Activated CD8-positive, alpha-beta memory T cell treated with anti-CD3 and anti-CD28 coated beads for 4 hours (primary cell): Measurements from ENCODE around the gene ZNF484.
"Not testable (repeated sequence)": the region's sequence is repeated elsewhere in the genome, so short reads cannot be mapped to it uniquely, and the experiment has no call there.

Experiments
- DNase-seq, 2 donors: peaks; one replicate each; pipeline ENCODE4 v3.0.0-alpha.2; 2020; ENCODE audit warnings: low read depth in 2 of 2

Gene ZNF484

GRCh38 chr9:92860867-92861266, 17.0 kb downstream of the ZNF484 start:
- DNase-seq = no peak

- DNase-seq = no peak
Observed at GRCh38 chr9:92857236-92857635, 20.6 kb downstream of the ZNF484 start.

DNA sequence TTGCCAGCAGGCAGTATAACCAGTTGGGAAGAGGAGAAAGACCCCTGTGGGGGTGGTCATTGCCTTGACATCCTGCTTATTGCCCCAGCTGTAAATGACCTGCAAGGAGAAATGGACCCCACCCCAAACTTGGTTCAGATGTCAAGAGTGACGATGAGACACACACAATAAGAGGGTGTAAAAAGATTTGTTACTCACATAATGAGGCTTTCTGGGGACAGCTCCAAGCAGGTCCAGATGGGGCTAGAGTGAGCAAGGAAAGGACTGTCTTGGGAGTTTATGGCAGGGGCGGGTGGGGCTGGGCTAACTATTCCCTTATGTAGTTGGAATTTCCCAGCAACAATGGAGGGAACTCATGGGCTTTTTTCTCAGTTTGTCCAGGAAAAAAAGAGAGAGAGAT, 24.1 kb downstream of the ZNF484 start:
- no peak for DNase-seq

DNA sequence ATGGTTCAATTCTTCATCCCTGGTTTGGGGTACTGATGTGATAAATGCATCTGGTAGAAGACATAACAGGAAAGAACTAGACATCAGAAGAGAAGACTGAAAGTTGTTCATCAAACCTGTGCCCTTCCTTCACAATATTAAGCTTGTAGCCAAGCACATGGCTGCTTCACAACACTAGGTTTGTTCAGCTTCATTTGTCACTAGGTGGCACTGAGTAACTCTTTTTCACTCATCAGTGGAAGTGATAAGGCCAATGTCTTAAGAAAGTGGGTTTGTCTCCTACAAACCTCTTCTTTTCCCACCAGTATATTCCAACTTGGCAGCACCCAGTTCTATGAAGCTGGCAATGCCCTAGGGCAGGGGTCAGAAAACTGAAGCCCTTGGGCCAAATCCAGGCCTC, 26.9 kb downstream of the ZNF484 start:
- DNase-seq = no peak

DNA sequence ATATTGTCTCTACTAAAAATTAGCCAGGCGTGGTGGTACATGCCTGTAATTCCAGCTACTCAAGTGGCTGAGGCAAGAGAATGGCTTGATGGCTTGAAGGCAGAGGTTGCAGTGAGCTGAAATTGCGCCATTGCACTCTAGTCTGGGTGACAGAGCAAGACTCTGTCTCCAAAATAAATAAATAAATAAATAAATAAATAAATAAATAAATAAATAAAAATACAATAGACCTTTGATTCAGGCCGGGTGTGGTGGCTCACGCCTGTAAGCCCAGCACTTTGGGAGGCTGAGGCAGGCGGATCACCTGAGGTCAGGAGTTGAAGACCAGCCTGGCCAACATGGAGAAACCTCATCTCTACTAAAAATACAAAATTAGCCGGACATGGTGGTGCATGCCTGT, 29.1 kb downstream of the ZNF484 start:
- DNase-seq = not testable (repeated sequence)

DNA sequence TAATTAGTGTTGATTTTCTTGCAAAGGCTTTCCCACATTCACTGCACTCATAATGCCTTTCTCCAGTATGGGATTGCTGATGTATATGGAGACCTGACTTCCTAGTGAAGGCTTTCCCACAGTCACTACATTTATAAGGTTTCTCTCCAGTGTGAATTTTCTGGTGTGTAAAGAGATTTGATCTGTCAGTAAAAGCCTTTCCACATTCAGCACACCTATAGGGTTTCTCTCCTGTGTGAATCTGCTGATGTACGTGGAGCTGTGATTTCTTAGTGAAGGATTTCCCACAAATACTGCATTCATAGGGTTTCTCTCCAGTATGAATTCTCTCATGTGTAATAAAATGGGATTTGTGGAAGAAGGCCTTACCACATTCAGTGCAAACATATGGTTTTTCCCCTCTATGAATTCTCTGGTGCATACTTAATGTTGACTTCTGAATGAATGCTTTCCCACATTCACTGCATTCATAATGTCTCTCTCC, 31.1 kb downstream of the ZNF484 start:
- DNase-seq = no peak

- DNase-seq = not testable (repeated sequence)
Observed at GRCh38 chr9:92838411-92838810, 39.4 kb downstream of the ZNF484 start.

GRCh38 chr9:92837191-92837590, 40.6 kb downstream of the ZNF484 start:
- DNase-seq = no peak

DNA sequence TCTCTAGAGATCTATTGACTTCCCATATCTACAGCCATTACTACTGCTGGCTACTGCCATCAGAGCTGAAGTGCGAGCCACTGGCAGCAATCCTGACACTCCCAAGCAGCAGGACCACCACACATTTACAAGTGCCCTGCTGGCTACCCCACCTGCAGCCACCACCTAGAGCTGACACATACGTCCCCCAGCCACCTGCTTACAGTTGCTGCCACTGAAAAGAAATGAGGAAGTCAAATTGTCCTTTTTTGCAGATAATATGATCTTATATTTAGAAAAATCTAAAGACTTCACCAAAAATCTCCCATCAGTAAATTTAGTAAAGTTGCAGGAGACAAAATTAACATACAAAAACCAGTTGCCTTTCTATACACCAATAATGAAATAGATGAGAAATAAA, 48.4 kb downstream of the ZNF484 start:
- DNase-seq = no peak

GRCh38 chr9:92825065-92825464, 52.8 kb downstream of the ZNF484 start:
- not testable (repeated sequence) for DNase-seq

- no peak for DNase-seq
Observed at GRCh38 chr9:92820964-92821363, 56.9 kb downstream of the ZNF484 start.

DNA sequence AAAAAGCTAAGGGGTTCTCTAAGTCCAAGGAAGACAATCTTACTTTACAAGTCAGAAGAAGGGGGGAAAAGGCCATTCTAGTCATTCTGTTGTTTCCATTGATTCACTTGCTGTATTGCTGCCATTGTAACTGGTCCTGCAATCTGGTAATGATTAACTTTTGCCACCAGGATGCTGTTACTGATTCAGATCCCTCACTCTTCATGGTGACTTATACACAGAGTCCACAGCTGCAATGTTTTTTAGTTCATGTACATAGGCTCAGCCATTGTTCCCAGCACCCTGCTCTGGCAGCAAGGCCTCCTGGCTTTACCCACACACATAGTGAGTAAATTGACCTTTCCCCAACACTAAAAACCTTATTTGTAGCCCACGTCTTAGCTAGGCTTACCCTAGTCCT, 57.9 kb downstream of the ZNF484 start:
- DNase-seq = not testable (repeated sequence)

DNA sequence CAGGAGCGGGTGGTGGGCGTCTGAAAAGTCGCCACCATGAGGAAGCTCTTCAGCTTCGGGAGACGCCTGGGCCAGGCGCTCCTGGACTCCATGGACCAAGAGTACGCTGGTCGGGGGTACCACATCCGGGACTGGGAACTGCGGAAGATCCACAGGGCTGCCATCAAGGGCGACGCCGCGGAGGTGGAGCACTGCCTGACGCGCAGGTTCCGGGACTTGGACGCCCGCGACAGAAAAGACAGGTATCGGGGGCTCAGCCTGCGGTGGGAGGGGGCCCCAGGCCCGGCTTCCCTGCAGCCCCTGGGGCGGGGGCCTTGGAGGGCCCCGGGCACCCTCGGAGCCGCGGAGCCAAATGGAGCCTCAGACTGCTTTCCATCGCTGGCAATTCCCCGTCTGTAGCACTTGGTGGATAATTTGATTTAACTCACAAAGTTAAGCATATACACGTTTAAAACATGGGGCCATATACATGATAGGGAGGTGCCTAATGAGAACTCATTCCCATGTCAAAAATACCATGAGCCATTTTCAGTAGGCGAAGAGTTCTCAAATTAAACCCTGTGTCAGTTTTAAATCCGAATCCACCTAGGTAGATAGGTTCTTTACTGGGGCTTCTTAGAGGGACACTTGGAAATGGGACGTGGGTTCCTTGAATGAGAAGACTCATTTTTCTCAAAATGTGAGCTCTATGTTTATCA, 68.1 kb downstream of the ZNF484 start:
- not testable (repeated sequence) for DNase-seq

DNA sequence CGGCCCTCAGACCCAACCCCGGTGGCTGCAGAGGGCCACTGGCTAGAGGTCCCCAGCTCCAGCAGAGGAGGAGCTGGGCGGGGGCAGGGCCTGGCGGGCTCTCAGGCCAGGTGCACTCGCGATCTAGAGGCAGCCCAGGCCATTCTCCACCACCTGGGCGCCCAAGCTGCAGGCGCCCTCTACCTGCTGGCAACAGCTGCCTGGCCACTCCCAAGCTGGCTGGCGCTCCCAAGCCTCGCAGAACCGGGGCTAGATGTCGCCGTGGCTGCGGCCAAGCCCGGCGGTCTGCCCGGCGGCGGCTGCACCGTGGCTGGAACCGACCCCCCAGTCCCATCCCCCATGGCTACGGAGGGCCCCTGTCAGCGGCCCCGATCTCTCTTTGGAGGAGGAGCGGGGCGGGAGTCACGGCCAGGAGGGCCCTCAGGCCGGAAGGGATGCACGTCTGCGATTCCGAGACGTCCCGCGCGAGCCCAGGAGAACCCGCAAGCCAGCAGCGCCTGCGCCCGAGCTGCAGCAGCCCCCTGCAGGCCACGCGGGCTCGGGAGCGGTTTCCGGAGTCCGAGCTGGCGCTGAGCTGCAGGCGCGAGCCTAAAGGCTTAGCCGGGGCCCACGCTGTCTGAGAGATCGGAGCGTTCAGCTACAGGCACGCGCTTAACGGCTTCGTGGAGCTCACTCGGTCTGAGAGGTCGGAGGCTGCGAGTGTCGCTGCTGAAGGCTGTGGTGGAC, 68.9 kb downstream of the ZNF484 start:
- no peak for DNase-seq

DNA sequence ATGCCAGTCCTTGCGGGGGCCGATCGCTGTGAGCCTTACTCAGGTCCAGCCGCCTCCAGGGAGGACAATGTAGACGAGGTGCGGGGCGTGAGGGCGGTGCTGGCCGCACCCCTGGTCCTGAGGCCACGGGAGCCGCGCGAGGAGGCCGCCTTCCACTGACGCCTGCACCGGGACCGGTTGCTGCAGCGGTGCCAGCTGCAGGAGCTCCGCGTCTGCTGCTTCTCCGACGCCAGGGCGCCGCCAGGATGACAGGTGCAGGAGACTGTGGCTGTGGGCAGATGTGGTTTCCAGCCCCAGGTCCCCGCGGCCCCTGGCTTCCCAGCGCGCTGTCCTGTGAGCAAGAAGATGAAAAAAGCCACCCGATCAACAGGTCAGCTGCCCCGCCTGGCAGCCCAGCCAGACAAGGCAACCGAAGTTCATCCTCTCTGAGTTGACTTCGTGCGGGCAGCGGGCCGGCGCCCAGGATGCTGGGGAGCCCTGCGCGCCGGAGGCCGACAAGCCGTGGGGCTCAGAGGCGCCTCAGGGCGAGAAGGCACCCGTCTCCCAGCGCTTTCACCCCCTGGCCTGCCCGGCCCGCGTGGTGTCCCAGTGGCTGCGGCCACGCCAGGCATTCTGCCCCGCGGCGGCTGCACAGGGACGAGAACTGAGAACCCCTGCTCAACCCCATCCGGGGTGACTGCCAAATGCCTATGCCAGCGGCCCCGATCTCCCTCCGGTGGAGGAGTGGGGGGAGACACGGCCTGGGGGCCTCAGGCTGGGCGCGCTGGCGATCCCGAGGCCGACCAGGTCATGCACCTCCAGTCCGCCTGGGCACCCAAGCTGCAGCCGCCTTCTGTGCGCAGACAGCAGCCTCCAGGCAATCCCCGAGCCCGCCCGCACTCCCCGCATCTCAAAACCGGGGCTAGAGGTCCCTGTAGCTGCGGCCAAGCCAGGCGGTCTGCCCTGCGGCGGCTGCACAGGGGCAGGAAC, 69.8 kb downstream of the ZNF484 start:
- DNase-seq = no peak

GRCh38 chr9:92807031-92807756, 70.6 kb downstream of the ZNF484 start:
- no peak for DNase-seq

GRCh38 chr9:92804727-92805126, 73.1 kb downstream of the ZNF484 start:
- DNase-seq = no peak

DNA sequence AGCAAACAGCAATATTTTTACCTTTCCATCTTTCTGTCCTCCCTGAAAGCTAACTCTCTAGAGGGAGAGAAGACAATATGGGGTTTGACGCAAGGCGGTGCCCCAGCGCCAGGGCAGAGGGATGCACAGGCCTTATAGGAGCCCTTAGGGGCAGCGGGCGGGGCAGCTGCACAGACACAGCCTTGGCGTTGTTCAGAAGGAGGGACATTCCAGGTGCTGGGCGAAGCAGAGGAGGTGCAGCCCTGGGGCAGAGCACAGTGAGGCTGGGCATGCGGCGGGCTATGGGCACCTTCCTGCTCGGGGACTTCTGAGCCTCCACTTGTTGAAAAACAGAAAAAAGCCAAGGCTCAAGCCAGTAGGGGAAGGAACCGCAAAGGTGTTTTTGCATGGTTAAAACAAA, 79.5 kb downstream of the ZNF484 start:
- DNase-seq = no peak

GRCh38 chr9:92796337-92796804, 81.5 kb downstream of the ZNF484 start:
- DNase-seq = not testable (repeated sequence)

DNA sequence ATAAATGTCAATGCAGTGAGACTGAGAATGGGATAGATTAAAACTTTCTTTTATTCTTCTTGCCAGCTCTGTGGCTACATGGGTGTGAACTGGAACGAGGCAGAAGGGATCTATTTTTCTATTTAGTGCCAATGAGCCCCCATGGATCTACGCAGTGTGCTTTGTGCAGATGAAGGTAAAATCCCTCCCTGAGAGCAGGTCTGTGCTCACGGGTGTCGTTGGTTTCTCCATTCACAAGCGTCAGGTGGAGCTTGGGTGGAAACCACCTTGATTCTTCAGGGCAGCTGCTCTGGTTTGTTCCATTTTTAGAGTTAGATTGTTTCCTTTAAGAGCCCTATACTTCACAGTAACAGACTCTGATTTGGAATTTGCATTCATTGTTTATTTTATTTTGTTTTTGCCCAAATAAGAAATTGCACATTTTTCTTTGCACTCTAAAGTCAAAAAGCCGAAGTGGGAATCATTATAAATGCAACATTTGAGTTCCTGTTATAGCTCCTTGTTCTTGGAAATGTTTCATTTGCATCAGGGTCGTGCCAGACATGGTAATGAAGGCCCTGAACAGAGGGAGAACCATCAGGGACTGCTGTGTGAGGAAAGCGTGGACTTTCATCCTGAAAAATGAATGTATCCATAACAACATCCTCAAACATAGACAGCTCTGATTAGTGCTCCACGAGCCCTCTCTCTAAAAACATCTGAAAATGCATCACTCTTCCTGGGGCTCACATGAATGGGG, 82.1 kb downstream of the ZNF484 start:
- DNase-seq = no peak
